GM21786 (cell line): ENCODE results near the gene TSTD2.

ENCODE experiments used
- ATAC-seq: cut with Tn5 transposase; IDR thresholded peaks from one replicate; pipeline ENCODE4 v1.9.1; 2021; ENCODE audit not compliant: unreplicated experiment

TSTD2 gene

GRCh38 chr9:97564291-97565175 lies 68.6 kb downstream of the TSTD2 start:
- ATAC-seq, result no peak

GRCh38 chr9:97563458-97564135 lies 69.6 kb downstream of the TSTD2 start:
- ATAC-seq, result no peak

GRCh38 chr9:97562542-97562941 lies 70.6 kb downstream of the TSTD2 start:
- no peak for ATAC-seq

- no peak for ATAC-seq
Observed at GRCh38 chr9:97561501-97561900, 71.7 kb downstream of the TSTD2 start.

- ATAC-seq, result no peak
Observed at GRCh38 chr9:97560851-97561250, 72.3 kb downstream of the TSTD2 start.

GRCh38 chr9:97560154-97560553 lies 73.0 kb downstream of the TSTD2 start:
- ATAC-seq, result no peak

- ATAC-seq, result peak; percentile 88
Observed at GRCh38 chr9:97559111-97559514, 74.1 kb downstream of the TSTD2 start.

GRCh38 chr9:97558701-97559101 lies 74.5 kb downstream of the TSTD2 start:
- ATAC-seq, result peak; percentile 24

- ATAC-seq, result no peak
Observed at GRCh38 chr9:97557606-97558095, 75.5 kb downstream of the TSTD2 start.

- no peak for ATAC-seq
Observed at GRCh38 chr9:97556721-97557605, 76.2 kb downstream of the TSTD2 start.

- ATAC-seq, result no peak
Observed at GRCh38 chr9:97556036-97556720, 77.0 kb downstream of the TSTD2 start.

GRCh38 chr9:97555164-97555563 lies 78.0 kb downstream of the TSTD2 start:
- ATAC-seq, result no peak

- no peak for ATAC-seq
Observed at GRCh38 chr9:97554566-97555075, 78.5 kb downstream of the TSTD2 start.

GRCh38 chr9:97553841-97554240 lies 79.3 kb downstream of the TSTD2 start:
- no peak for ATAC-seq

- no peak for ATAC-seq
Observed at GRCh38 chr9:97553141-97553540, 80.0 kb downstream of the TSTD2 start.

- no peak for ATAC-seq
Observed at GRCh38 chr9:97551308-97551707, 81.9 kb downstream of the TSTD2 start.

- no peak for ATAC-seq
Observed at GRCh38 chr9:97550386-97550785, 82.8 kb downstream of the TSTD2 start.
